Panc1 (cell line): ENCODE measurements around the gene RTP5. TPM values are rescaled to one million over a fixed set of nuclear protein-coding genes. Genes with fewer than 3 reads are reported as not detected.

Source experiments
- ATAC-seq: fragments of 200-7000 bp; cut with Tn5 transposase; 2 replicates; pipeline ENCODE4 v1.9.1; 2020; ENCODE audit warnings: mild to moderate bottlenecking, moderate library complexity
- BruUV-seq: library from RNA; stranded (reverse); fragments of 400-500 nt; replicated peaks from 2 replicates; lab custom pipeline; 2021; lab: Mats Ljungman, UMichigan
- CTCF ChIA-PET: fragments of 300-600 bp; sonication (Branson Sonifier 250); formaldehyde crosslinking; loops from one replicate; lab custom pipeline; 2022; ENCODE audit warnings: antibody characterized with exemption; lab: Charles Lee
- POLR2A ChIA-PET: fragments of 300-600 bp; sonication (Branson Sonifier 250); formaldehyde crosslinking; loops from one replicate; lab custom pipeline; 2022; ENCODE audit warnings: antibody characterized with exemption; lab: Charles Lee
- DNase-seq: peaks from one replicate; pipeline ENCODE4 v3.0.0-alpha.2; 2010; ENCODE audit warnings: low read depth, low spot score
- H3K27ac ChIP-seq: 2 replicates; pipeline ENCODE4 v1.5.1; 2011; ENCODE audit warnings: mild to moderate bottlenecking, low read length, inconsistent platforms
- H3K27me3 ChIP-seq: fragments of 200-500 bp; sonication (Bioruptor generic); 2 replicates; pipeline ENCODE4 v1.6.0; 2014; ENCODE audit warnings: low read length, inconsistent platforms; ENCODE audit not compliant: control insufficient read depth, insufficient read depth
- H3K36me3 ChIP-seq: fragments of 200-500 bp; sonication (Bioruptor generic); 2 replicates; pipeline ENCODE4 v1.5.1; 2014; ENCODE audit warnings: inconsistent platforms, mild to moderate bottlenecking, low read length, moderate library complexity; ENCODE audit not compliant: control insufficient read depth, insufficient read depth
- H3K4me1 ChIP-seq: 2 replicates; pipeline ENCODE4 v1.5.1; 2011; ENCODE audit warnings: inconsistent platforms, mild to moderate bottlenecking, low read length, moderate library complexity; ENCODE audit not compliant: control insufficient read depth, insufficient read depth
- H3K4me3 ChIP-seq, 2 experiments: 2 replicates each; pipeline ENCODE4 v1.5.1; 2011 to 2012; ENCODE audit warnings: low read depth in 2 of 2, low read length in 2 of 2, mild to moderate bottlenecking in 2 of 2, inconsistent platforms in 1 of 2, moderate library complexity in 1 of 2
- H3K9me3 ChIP-seq: fragments of 200-500 bp; sonication (Bioruptor generic); 2 replicates; pipeline ENCODE4 v1.5.1; 2014; ENCODE audit warnings: low read depth, mild to moderate bottlenecking, inconsistent platforms, low read length, moderate library complexity; ENCODE audit not compliant: control insufficient read depth, insufficient read depth
- CTCF ChIP-seq: fragments of 450-650 bp; IDR thresholded peaks from 2 replicates; pipeline ENCODE4 v1.5.1; 2017; ENCODE audit warnings: mild to moderate bottlenecking
- POLR2AphosphoS5 ChIP-seq: IDR thresholded peaks from 2 replicates; pipeline ENCODE4 v1.6.1; 2012; ENCODE audit warnings: mild to moderate bottlenecking, low read depth, low read length, moderate library complexity
- REST ChIP-seq, 2 experiments: IDR thresholded peaks; 2 replicates each; pipeline ENCODE4 v1.6.1; 2011 to 2012; ENCODE audit warnings: low read depth in 2 of 2, control low read depth in 1 of 2, low read length in 1 of 2, mild to moderate bottlenecking in 1 of 2, moderate library complexity in 1 of 2; ENCODE audit not compliant: insufficient read depth in 1 of 2
- SIN3A ChIP-seq: IDR thresholded peaks from 2 replicates; pipeline ENCODE4 v1.6.1; 2012; ENCODE audit warnings: low read depth, mild to moderate bottlenecking, low read length, moderate library complexity, borderline replicate concordance; ENCODE audit not compliant: insufficient read depth
- TCF7L2 ChIP-seq: IDR thresholded peaks from 2 replicates; pipeline ENCODE4 v1.6.1; 2011; ENCODE audit warnings: mild to moderate bottlenecking, low read depth, low read length, inconsistent platforms
- in situ Hi-C: cut with HindIII; loops from 2 replicates; pipeline ENCODE4 v1.10.0; 2016; ENCODE audit warnings: low sequenced_read_pairs, low pct_unique_long_range_greater_than_20kb
- intact Hi-C: fragments of 100-400 bp; cut with micrococcal nuclease; formaldehyde crosslinking; loops from one replicate; pipeline ENCODE4 v1.10.0; 2022; ENCODE audit not compliant: unreplicated experiment
- total RNA-seq: library from RNA; stranded (reverse); gene quantifications from one replicate; pipeline ENCODE4 v1.2.1, GENCODE V29; 2021; ENCODE audit not compliant: unreplicated experiment

Gene RTP5
- total RNA-seq, 1 experiment from 2014 or later = not detected

GRCh38 chr2:241871538-241872312, 2.2 kb downstream of the RTP5 start:
- no peaks in the 10 kb centered on the region for H3K36me3 ChIP-seq
- ATAC-seq = no peak
- no peaks in the 10 kb centered on the region for H3K27me3 ChIP-seq
- TF ChIP-seq POLR2AphosphoS5 (no peak), TCF7L2 (no peak), SIN3A (no peak), CTCF (no peak), REST (IDR thresholded peaks at IDR 0.05; ENCODE audit: insufficient read depth in 1 of 2, low read depth in 2 of 2, low read length in 1 of 2) (no peak)
- ChIA-PET CTCF (no interaction called here), POLR2A (interaction anchor here (0.6 kb wide), 1 partner anchor 173 kb away, joined by 3 read pairs; no protein-coding TSS in a partner anchor)
- in situ Hi-C loops = no loop called here
- H3K27ac ChIP-seq = no peak overlapping the region
- DNase-seq = no peak
- H3K4me1 ChIP-seq = peaks cover 9% of the 10 kb centered on the region; the same call in 1 of the 2 replicates
- H3K4me3 ChIP-seq = no peak overlapping the region
- intact Hi-C loops = loop anchor here (10.0 kb wide), 1 partner anchor 137 kb away; the partner anchor contains the start of gene D2HGDH
- H3K9me3 ChIP-seq = no peaks in the 10 kb centered on the region
- BruUV-seq = no TSS peak

- Histone ChIP-seq H3K27ac (no peak overlapping the region), H3K36me3 (no peaks in the 10 kb centered on the region), H3K27me3 (no peaks in the 10 kb centered on the region), H3K9me3 (no peaks in the 10 kb centered on the region), H3K4me1 (peaks cover 9% of the 10 kb centered on the region; the same call in 1 of the 2 replicates), H3K4me3 (no peak overlapping the region)
- POLR2A ChIA-PET = interaction anchor here (0.6 kb wide), 1 partner anchor 174 kb away, joined by 3 read pairs; no protein-coding TSS in a partner anchor
- no peak for DNase-seq
- ATAC-seq = no peak
- in situ Hi-C loops (no loop called here), intact Hi-C loops (loop anchor here (10.0 kb wide), 1 partner anchor 137 kb away; the partner anchor contains the start of gene D2HGDH)
- no peak for TF ChIP-seq CTCF
- TF ChIP-seq POLR2AphosphoS5 = no peak
- no peak for TF ChIP-seq REST (IDR thresholded peaks at IDR 0.05; ENCODE audit: insufficient read depth in 1 of 2, low read depth in 2 of 2, low read length in 1 of 2)
- no peak for TF ChIP-seq TCF7L2
- TF ChIP-seq SIN3A = no peak
- CTCF ChIA-PET = no interaction called here
- no TSS peak for BruUV-seq
Measured at GRCh38 chr2:241872313-241872642, 2.7 kb downstream of the RTP5 start.
